ENCODE results near the gene DCXR.

DNA sequence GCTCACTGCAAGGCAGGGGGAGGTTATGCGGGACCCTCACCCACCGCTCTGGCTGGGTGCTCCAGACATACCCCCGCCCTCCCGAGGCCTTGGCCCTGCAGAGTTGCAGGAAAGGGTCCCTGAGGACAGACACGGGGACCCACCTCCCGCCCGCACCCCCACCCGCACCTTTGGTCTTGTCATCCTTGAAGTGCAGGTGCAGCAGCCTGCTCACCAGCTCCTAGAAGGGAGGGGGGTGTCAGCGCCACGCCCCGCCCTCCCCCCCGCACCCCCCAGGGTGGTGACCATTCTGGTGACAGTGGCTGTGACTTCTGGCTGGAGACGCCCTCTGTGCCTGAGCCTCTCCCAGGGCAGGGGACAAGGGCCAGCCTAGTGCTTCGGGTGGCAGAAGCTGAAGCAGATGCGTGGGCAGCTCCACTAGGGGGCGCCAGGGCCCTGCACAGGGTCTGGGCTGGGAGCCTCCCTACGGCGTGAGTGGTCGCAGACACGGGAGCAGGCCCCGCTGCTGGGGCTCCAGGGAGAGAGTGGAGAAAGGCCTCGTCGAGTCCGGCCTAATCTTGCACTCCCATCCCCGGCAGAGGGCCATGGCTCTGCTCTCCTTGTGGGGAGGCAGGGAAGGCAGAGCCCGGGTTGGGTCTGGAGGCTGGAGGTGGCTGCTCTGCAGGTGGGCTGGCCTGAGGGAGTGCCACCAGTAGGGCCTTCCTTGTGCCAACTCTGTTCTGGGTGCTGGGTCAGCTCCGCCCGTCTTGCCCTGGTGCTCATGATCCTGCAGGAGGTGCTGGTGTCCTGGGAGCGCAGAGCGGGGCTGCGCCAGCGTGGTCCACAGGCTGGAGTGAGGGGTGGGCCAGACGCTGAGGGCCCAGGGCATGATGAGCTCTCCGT is 17.6 kb downstream of the DCXR start:
- TF ChIP-seq POLR2A (IDR thresholded peaks at IDR 0.05; ENCODE audit: extremely low read depth, insufficient read length) = no peak
- TF ChIP-seq, protein P1, sequence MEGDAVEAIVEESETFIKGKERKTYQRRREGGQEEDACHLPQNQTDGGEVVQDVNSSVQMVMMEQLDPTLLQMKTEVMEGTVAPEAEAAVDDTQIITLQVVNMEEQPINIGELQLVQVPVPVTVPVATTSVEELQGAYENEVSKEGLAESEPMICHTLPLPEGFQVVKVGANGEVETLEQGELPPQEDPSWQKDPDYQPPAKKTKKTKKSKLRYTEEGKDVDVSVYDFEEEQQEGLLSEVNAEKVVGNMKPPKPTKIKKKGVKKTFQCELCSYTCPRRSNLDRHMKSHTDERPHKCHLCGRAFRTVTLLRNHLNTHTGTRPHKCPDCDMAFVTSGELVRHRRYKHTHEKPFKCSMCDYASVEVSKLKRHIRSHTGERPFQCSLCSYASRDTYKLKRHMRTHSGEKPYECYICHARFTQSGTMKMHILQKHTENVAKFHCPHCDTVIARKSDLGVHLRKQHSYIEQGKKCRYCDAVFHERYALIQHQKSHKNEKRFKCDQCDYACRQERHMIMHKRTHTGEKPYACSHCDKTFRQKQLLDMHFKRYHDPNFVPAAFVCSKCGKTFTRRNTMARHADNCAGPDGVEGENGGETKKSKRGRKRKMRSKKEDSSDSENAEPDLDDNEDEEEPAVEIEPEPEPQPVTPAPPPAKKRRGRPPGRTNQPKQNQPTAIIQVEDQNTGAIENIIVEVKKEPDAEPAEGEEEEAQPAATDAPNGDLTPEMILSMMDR (IDR thresholded peaks at IDR 0.05; ENCODE audit: low read depth, low read length) = peak; percentile 85
